ENCODE data around the gene NIBAN1. TPM values are rescaled to one million over a fixed set of nuclear protein-coding genes. Genes with fewer than 3 reads are reported as not detected.

NIBAN1 gene
- total RNA-seq, 1 experiment from 2014 or later, result 8.1 TPM

- TF ChIP-seq, protein P1, sequence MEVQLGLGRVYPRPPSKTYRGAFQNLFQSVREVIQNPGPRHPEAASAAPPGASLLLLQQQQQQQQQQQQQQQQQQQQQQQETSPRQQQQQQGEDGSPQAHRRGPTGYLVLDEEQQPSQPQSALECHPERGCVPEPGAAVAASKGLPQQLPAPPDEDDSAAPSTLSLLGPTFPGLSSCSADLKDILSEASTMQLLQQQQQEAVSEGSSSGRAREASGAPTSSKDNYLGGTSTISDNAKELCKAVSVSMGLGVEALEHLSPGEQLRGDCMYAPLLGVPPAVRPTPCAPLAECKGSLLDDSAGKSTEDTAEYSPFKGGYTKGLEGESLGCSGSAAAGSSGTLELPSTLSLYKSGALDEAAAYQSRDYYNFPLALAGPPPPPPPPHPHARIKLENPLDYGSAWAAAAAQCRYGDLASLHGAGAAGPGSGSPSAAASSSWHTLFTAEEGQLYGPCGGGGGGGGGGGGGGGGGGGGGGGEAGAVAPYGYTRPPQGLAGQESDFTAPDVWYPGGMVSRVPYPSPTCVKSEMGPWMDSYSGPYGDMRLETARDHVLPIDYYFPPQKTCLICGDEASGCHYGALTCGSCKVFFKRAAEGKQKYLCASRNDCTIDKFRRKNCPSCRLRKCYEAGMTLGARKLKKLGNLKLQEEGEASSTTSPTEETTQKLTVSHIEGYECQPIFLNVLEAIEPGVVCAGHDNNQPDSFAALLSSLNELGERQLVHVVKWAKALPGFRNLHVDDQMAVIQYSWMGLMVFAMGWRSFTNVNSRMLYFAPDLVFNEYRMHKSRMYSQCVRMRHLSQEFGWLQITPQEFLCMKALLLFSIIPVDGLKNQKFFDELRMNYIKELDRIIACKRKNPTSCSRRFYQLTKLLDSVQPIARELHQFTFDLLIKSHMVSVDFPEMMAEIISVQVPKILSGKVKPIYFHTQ (CRISPR knock-in tag; IDR thresholded peaks at IDR 0.05), result no peak
- TF ChIP-seq GTF2I (CRISPR knock-in tag; conservative IDR thresholded peaks at IDR 0.05), result no peak
- no peak for TF ChIP-seq JUN (CRISPR knock-in tag; IDR thresholded peaks at IDR 0.05)
- no peak for TF ChIP-seq ZNF671 (CRISPR knock-in tag; IDR thresholded peaks at IDR 0.05)
Measured at GRCh38 chr1:184987696-184988095, 13.4 kb upstream of the NIBAN1 start (continued).

GRCh38 chr1:184986250-184986649, 11.9 kb upstream of the NIBAN1 start:
- Mint-ChIP-seq H3K4me3 (no peak overlapping the region), H3K4me1 (0 out of 2 replicates have a peak, but pooled peaks cover 5% of the 10 kb centered on the region), H3K36me3 (no peaks in the 10 kb centered on the region), H3K27me3 (ENCODE audit: low read depth) (no peaks in the 10 kb centered on the region), H3K27ac (no peak overlapping the region), H3K9me3 (no peaks in the 10 kb centered on the region)
- ATAC-seq (peak; percentile 65), DNase-seq (ENCODE audit: low spot score) (no peak)
- TF ChIP-seq KAT7 (CRISPR knock-in tag; IDR thresholded peaks at IDR 0.05; ENCODE audit: borderline replicate concordance), result no peak
- TF ChIP-seq SMAD3 (CRISPR knock-in tag; IDR thresholded peaks at IDR 0.05; ENCODE audit: borderline replicate concordance), result no peak
- no peak for TF ChIP-seq IRF1 (CRISPR knock-in tag; IDR thresholded peaks at IDR 0.05)
- no peak for TF ChIP-seq NFE2L1 (CRISPR knock-in tag; IDR thresholded peaks at IDR 0.05)
- ChIA-PET POLR2A (no interaction called here), CTCF (interaction anchor here (0.7 to 3.3 kb wide), 5 partner anchors 9 to 252 kb away, joined by 3 to 16 read pairs (median 6); no protein-coding TSS in a partner anchor)

DNA sequence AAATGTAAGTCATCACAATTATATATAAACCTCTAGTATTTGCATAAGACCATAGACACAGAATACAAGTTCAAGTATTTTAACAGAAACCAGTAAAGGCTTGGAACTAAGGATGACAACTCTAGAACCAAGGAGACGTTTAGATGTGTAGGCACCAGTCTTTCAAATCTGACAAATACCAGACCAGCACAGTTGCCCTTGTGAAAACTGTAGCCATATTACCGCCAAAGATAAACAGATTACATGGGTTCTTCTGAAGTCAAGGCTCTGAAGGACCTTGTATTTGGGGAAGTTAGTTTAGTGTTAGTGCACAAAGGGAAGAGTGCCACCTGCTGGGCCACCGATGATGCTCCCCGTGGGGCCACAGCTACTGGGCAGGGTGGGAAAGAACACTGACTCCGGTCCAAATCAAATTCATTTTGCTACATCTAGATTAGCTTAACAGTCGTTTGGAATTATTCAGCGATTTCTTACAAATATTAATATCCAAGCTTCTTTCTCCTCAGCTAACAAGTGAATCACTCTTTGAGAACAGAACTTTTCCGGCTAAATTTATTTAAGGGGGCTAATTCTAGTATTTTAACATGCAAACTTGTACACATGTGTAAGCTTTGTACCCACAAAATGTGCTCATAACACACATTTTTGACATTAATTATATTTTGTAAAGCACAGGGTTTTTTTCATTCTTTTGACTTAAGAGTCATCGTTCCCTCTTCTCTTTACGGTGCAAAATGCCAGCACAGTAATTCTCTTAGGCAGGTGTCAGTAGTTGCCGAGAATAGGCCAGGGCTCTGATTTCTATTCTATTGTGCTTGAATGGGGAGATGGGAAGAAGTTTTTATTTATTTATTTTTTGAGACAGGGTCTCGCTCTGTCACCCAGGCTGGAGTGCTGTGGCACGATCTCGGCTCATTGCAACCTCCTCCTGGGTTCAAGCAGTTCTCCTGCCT, 8.0 kb upstream of the NIBAN1 start:
- CTCF ChIA-PET, result interaction anchor here (0.6 to 2.1 kb wide), 11 partner anchors 9 to 687 kb away, joined by 3 to 22 read pairs (median 4); partner anchors contain the start of gene EDEM3
- no peaks in the 10 kb centered on the region for H3K36me3 Mint-ChIP-seq
- POLR2A ChIA-PET, result interaction anchor here (1.1 kb wide), 1 partner anchor 63 kb away, joined by 5 read pairs; the partner anchor contains the start of gene RNF2
- DNase-seq (ENCODE audit: low spot score) (peak; percentile 76), ATAC-seq (peak; percentile 97)
- peaks cover 5% of the 10 kb centered on the region; the same call in 1 of the 2 replicates for H3K9me3 Mint-ChIP-seq
- H3K4me1 Mint-ChIP-seq, result 0 out of 2 replicates have a peak, but pooled peaks cover 5% of the 10 kb centered on the region
- no peak for TF ChIP-seq IRF2 (CRISPR knock-in tag; IDR thresholded peaks at IDR 0.05; ENCODE audit: borderline replicate concordance, low read depth)
- TF ChIP-seq, protein P2, sequence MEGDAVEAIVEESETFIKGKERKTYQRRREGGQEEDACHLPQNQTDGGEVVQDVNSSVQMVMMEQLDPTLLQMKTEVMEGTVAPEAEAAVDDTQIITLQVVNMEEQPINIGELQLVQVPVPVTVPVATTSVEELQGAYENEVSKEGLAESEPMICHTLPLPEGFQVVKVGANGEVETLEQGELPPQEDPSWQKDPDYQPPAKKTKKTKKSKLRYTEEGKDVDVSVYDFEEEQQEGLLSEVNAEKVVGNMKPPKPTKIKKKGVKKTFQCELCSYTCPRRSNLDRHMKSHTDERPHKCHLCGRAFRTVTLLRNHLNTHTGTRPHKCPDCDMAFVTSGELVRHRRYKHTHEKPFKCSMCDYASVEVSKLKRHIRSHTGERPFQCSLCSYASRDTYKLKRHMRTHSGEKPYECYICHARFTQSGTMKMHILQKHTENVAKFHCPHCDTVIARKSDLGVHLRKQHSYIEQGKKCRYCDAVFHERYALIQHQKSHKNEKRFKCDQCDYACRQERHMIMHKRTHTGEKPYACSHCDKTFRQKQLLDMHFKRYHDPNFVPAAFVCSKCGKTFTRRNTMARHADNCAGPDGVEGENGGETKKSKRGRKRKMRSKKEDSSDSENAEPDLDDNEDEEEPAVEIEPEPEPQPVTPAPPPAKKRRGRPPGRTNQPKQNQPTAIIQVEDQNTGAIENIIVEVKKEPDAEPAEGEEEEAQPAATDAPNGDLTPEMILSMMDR (IDR thresholded peaks at IDR 0.05), result peak; percentile 62
- no peak overlapping the region for H3K27ac Mint-ChIP-seq
- peaks cover under 1% of the 10 kb centered on the region for H3K27me3 Mint-ChIP-seq (ENCODE audit: low read depth)
- H3K4me3 Mint-ChIP-seq, result no peak overlapping the region

DNA sequence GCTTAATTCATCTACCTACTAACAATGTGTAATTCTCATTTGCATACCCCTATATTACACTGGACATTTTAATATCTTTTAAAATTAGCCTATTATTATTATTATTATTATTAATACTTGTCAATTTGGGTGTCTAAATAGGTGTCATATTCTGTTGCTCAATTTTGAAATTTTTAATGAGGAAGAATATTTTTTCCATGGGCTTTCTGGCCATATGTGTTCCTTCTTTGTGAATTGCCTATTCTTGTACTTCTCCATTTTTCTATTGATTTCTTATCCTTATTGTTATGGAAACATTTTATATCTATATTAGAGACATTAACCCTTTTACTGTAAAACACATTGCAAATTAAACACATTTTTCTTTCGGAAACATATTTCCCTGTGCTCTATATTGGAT, 6.4 kb upstream of the NIBAN1 start:
- DNase-seq (ENCODE audit: low spot score) (no peak), ATAC-seq (no peak)
- no peak overlapping the region for H3K27ac Mint-ChIP-seq
- no peaks in the 10 kb centered on the region for H3K36me3 Mint-ChIP-seq
- H3K9me3 Mint-ChIP-seq, result peaks cover 5% of the 10 kb centered on the region; the same call in 1 of the 2 replicates
- no peaks in the 10 kb centered on the region for H3K4me1 Mint-ChIP-seq
- ChIA-PET CTCF (interaction anchor here (1.4 to 2.1 kb wide), 3 partner anchors 175 to 317 kb away, joined by 3 to 22 read pairs (median 5); partner anchors contain the start of gene EDEM3), POLR2A (interaction anchor here (0.6 kb wide), 1 partner anchor 73 kb away, joined by 3 read pairs; no protein-coding TSS in a partner anchor)
- peaks cover 16% of the 10 kb centered on the region for H3K27me3 Mint-ChIP-seq (ENCODE audit: low read depth)
- H3K4me3 Mint-ChIP-seq, result no peak overlapping the region
- TF ChIP-seq ZNF219 (CRISPR knock-in tag; IDR thresholded peaks at IDR 0.05; ENCODE audit: borderline replicate concordance), result no peak
- TF ChIP-seq ZSCAN18 (CRISPR knock-in tag; IDR thresholded peaks at IDR 0.05), result no peak
- TF ChIP-seq GRHL2 (CRISPR knock-in tag; IDR thresholded peaks at IDR 0.05; ENCODE audit: insufficient replicate concordance, severe bottlenecking), result no peak
- TF ChIP-seq NR2C2 (CRISPR knock-in tag; IDR thresholded peaks at IDR 0.05), result no peak
- TF ChIP-seq ZNF232 (CRISPR knock-in tag; IDR thresholded peaks at IDR 0.05), result no peak
- TF ChIP-seq ZNF317 (CRISPR knock-in tag; IDR thresholded peaks at IDR 0.05; ENCODE audit: borderline replicate concordance, low read depth), result no peak
- TF ChIP-seq E2F1 (CRISPR knock-in tag; IDR thresholded peaks at IDR 0.05), result no peak
- no peak for TF ChIP-seq USF2 (CRISPR knock-in tag; IDR thresholded peaks at IDR 0.05)
- TF ChIP-seq ZNF138 (CRISPR knock-in tag; conservative IDR thresholded peaks at IDR 0.05), result no peak
